H1 (cell line): ENCODE results near the gene RBM47. TPM values are rescaled to one million over a fixed set of nuclear protein-coding genes. Genes with fewer than 3 reads are reported as not detected.

ENCODE experiments used
- CTCF ChIA-PET: fragments of 300-600 bp; sonication (Branson Sonifier 250); formaldehyde crosslinking; loops from one replicate; lab custom pipeline; 2021; ENCODE audit not compliant: partially characterized antibody; lab: Charles Lee
- POLR2A ChIA-PET: fragments of 300-600 bp; sonication (Branson Sonifier 250); formaldehyde crosslinking; loops from one replicate; lab custom pipeline; 2021; ENCODE audit warnings: inconsistent platforms; ENCODE audit not compliant: partially characterized antibody; lab: Charles Lee
- DNase-seq, 2 experiments: peaks; one replicate each; pipeline versions ENCODE4 v3.0.0 to v3.0.0-alpha.2; 2010 to 2022; ENCODE audit warnings: low spot score in 2 of 2, low read depth in 1 of 2, mixed read lengths in 1 of 2
- FAIRE-seq: peaks from 2 replicates; lab custom pipeline; 2011; peaks lifted over from hg19 to GRCh38; lab: Jason Lieb, UNC
- H2AFZ ChIP-seq: 2 replicates; pipeline ENCODE4 v1.8.1; 2012; ENCODE audit warnings: low read length, inconsistent platforms
- H2AK5ac ChIP-seq: 2 replicates; pipeline ENCODE4 v1.6.1; 2013; ENCODE audit warnings: low read depth, low read length
- H2BK120ac ChIP-seq: replicated peaks from 2 replicates; pipeline ENCODE3; 2013; ENCODE audit warnings: low read depth, low read length, inconsistent platforms
- H2BK12ac ChIP-seq: 2 replicates; pipeline ENCODE4 v1.6.1; 2013; ENCODE audit warnings: low read depth, low read length
- H2BK15ac ChIP-seq: 2 replicates; pipeline ENCODE4 v1.6.1; 2013; ENCODE audit warnings: low read length
- H2BK20ac ChIP-seq: 2 replicates; pipeline ENCODE4 v1.6.1; 2013; ENCODE audit warnings: low read length
- H2BK5ac ChIP-seq: 2 replicates; pipeline ENCODE4 v1.6.1; 2013; ENCODE audit warnings: low read depth, low read length
- H3K14ac ChIP-seq: 2 replicates; pipeline ENCODE4 v1.6.1; 2013; ENCODE audit warnings: inconsistent platforms; ENCODE audit not compliant: insufficient read length
- H3K18ac ChIP-seq: 2 replicates; pipeline ENCODE4 v1.6.1; 2013; ENCODE audit warnings: low read length; ENCODE audit errors: extremely low read depth
- H3K23ac ChIP-seq: 2 replicates; pipeline ENCODE4 v1.6.1; 2013; ENCODE audit warnings: inconsistent platforms; ENCODE audit not compliant: insufficient read length
- H3K23me2 ChIP-seq: 2 replicates; pipeline ENCODE4 v1.6.1; 2013; ENCODE audit warnings: low read depth, low read length
- H3K27ac ChIP-seq: 2 replicates; pipeline ENCODE4 v1.6.1; 2011; ENCODE audit warnings: low read depth, low read length, inconsistent platforms
- H3K27me3 ChIP-seq, 4 experiments: replicated peaks in 1 of 4; 1 replicate in 1 of 4; 2 replicates in 3 of 4; pipeline versions ENCODE4 v1.6.1 to v1.8.1; 2011 to 2013; ENCODE audit warnings: low read length in 3 of 4, mild to moderate bottlenecking in 3 of 4, inconsistent platforms in 2 of 4, mixed read lengths in 2 of 4, moderate library complexity in 1 of 4; ENCODE audit not compliant: control insufficient read depth in 3 of 4, insufficient read depth in 3 of 4; ENCODE audit errors: extremely low read depth in 1 of 4
- H3K36me3 ChIP-seq, 4 experiments: 2 replicates each; pipeline versions ENCODE4 v1.6.1 to v1.8.1; 2011 to 2013; ENCODE audit warnings: mild to moderate bottlenecking in 4 of 4, low read length in 3 of 4, moderate library complexity in 2 of 4, control low read depth in 1 of 4, inconsistent platforms in 1 of 4; ENCODE audit not compliant: insufficient read depth in 4 of 4, control insufficient read depth in 2 of 4
- H3K4ac ChIP-seq: replicated peaks from 2 replicates; pipeline ENCODE3; 2013; ENCODE audit warnings: low read length, low read depth, mixed read lengths, inconsistent platforms; ENCODE audit not compliant: insufficient read length
- H3K4me1 ChIP-seq, 4 experiments: replicated peaks in 1 of 4; 1 replicate in 1 of 4; 2 replicates in 3 of 4; pipeline versions ENCODE4 v1.6.1 to v1.8.1; 2011 to 2013; ENCODE audit warnings: low read length in 3 of 4, inconsistent platforms in 2 of 4, mixed read lengths in 1 of 4; ENCODE audit not compliant: insufficient read depth in 4 of 4, control insufficient read depth in 3 of 4
- H3K4me2 ChIP-seq, 2 experiments: 2 replicates each; pipeline versions ENCODE4 v1.6.1 to v1.8.1; 2011 to 2013; ENCODE audit warnings: low read depth in 2 of 2, low read length in 2 of 2, control low read depth in 1 of 2, inconsistent platforms in 1 of 2, mild to moderate bottlenecking in 1 of 2; ENCODE audit not compliant: insufficient read depth in 1 of 2
- H3K4me3 ChIP-seq, 4 experiments: fragments of 200-600, 300-600 bp in 1 of 4; sonication (generic), shearing (Covaris generic), sonication (Bioruptor Twin) in 1 of 4; 2 replicates each; pipeline versions ENCODE4 v1.5.1 to v1.8.1; 2011 to 2016; ENCODE audit warnings: low read length in 4 of 4, low read depth in 3 of 4, control low read depth in 2 of 4, inconsistent platforms in 2 of 4, mild to moderate bottlenecking in 2 of 4, mixed read lengths in 1 of 4, moderate library complexity in 1 of 4; ENCODE audit not compliant: insufficient read depth in 2 of 4; ENCODE audit errors: extremely low read depth in 1 of 4
- H3K56ac ChIP-seq: replicated peaks from 2 replicates; pipeline ENCODE3; 2013; ENCODE audit warnings: low read depth, mild to moderate bottlenecking, mixed read lengths, low read length, inconsistent platforms; ENCODE audit not compliant: insufficient read length
- H3K79me1 ChIP-seq: 2 replicates; pipeline ENCODE4 v1.6.1; 2013; ENCODE audit warnings: low read depth, low read length, control low read depth
- H3K79me2 ChIP-seq, 2 experiments: 2 replicates each; pipeline versions ENCODE4 v1.6.1 to v1.8.1; 2012 to 2013; ENCODE audit warnings: low read length in 2 of 2, mild to moderate bottlenecking in 2 of 2, inconsistent platforms in 1 of 2; ENCODE audit not compliant: insufficient read depth in 2 of 2, control insufficient read depth in 1 of 2
- H3K9ac ChIP-seq, 4 experiments: replicated peaks in 1 of 4; 1 replicate in 1 of 4; 2 replicates in 3 of 4; pipeline versions ENCODE4 v1.6.1 to v1.8.1; 2011 to 2013; ENCODE audit warnings: low read depth in 3 of 4, low read length in 3 of 4, control low read depth in 2 of 4, mild to moderate bottlenecking in 2 of 4, moderate library complexity in 2 of 4, inconsistent platforms in 1 of 4; ENCODE audit errors: extremely low read depth in 1 of 4
- H3K9me3 ChIP-seq, 2 experiments: 2 replicates each; pipeline versions ENCODE4 v1.6.1 to v1.8.1; 2012 to 2013; ENCODE audit warnings: mild to moderate bottlenecking in 2 of 2, moderate library complexity in 2 of 2, control low read depth in 1 of 2, inconsistent platforms in 1 of 2, low read depth in 1 of 2, low read length in 1 of 2, mixed read lengths in 1 of 2; ENCODE audit not compliant: insufficient read depth in 2 of 2
- H4K20me1 ChIP-seq, 2 experiments: replicated peaks in 1 of 2; 2 replicates each; pipeline versions ENCODE3 to v1.8.1; 2011 to 2013; ENCODE audit warnings: inconsistent platforms in 2 of 2, low read length in 2 of 2, mild to moderate bottlenecking in 1 of 2; ENCODE audit not compliant: insufficient read depth in 2 of 2, control insufficient read depth in 1 of 2
- H4K5ac ChIP-seq: 2 replicates; pipeline ENCODE4 v1.6.1; 2013; ENCODE audit warnings: low read length, low read depth, mixed read lengths, inconsistent platforms; ENCODE audit not compliant: insufficient read length
- H4K8ac ChIP-seq: 2 replicates; pipeline ENCODE4 v1.8.0; 2013; ENCODE audit warnings: mild to moderate bottlenecking, moderate library complexity, low read length, inconsistent platforms; ENCODE audit not compliant: insufficient read depth; ENCODE audit errors: extremely low read depth
- H4K91ac ChIP-seq: replicated peaks from 2 replicates; pipeline ENCODE3; 2013; ENCODE audit warnings: low read length, mixed read lengths, inconsistent platforms; ENCODE audit not compliant: insufficient read length
- CREB1 ChIP-seq: IDR thresholded peaks from 2 replicates; pipeline ENCODE4 v1.6.1; 2012; ENCODE audit warnings: inconsistent platforms
- EGR1 ChIP-seq: IDR thresholded peaks from 2 replicates; pipeline ENCODE4 v1.6.1; 2011; ENCODE audit warnings: low read depth, low read length, borderline replicate concordance
- EP300 ChIP-seq, 2 experiments: IDR thresholded peaks; 1 replicate in 1 of 2; 2 replicates in 1 of 2; pipeline ENCODE4 v1.6.1; 2011 to 2012; ENCODE audit warnings: low read depth in 2 of 2, low read length in 2 of 2, mild to moderate bottlenecking in 2 of 2, borderline replicate concordance in 1 of 2, inconsistent platforms in 1 of 2, moderate library complexity in 1 of 2
- HDAC6 ChIP-seq: IDR thresholded peaks from one replicate; pipeline ENCODE4 v1.7.1; 2012; ENCODE audit warnings: low read depth, mild to moderate bottlenecking, inconsistent platforms, low read length, moderate library complexity
- NANOG ChIP-seq: IDR thresholded peaks from 2 replicates; pipeline ENCODE4 v1.6.1; 2011; ENCODE audit warnings: low read length, low read depth, mild to moderate bottlenecking, inconsistent platforms; ENCODE audit not compliant: insufficient read depth, poor library complexity, severe bottlenecking
- RAD21 ChIP-seq, 2 experiments: IDR thresholded peaks in 1 of 2; conservative IDR thresholded peaks in 1 of 2; 2 replicates each; pipeline ENCODE4 v1.6.1; 2011; ENCODE audit warnings: low read depth in 2 of 2, low read length in 2 of 2, improper control_type of control experiment in 1 of 2, inconsistent platforms in 1 of 2, mild to moderate bottlenecking in 1 of 2, moderate library complexity in 1 of 2
- SIX5 ChIP-seq: IDR thresholded peaks from 2 replicates; pipeline ENCODE4 v1.6.1; 2011; ENCODE audit warnings: mild to moderate bottlenecking, low read depth, low read length
- SP1 ChIP-seq: IDR thresholded peaks from 2 replicates; pipeline ENCODE4 v1.6.1; 2011; ENCODE audit warnings: low read depth, low read length
- SP2 ChIP-seq: IDR thresholded peaks from 2 replicates; pipeline ENCODE4 v1.6.1; 2012; ENCODE audit warnings: mild to moderate bottlenecking, low read length, inconsistent platforms
- SP4 ChIP-seq: IDR thresholded peaks from 2 replicates; pipeline ENCODE4 v1.6.1; 2012; ENCODE audit warnings: low read length, inconsistent platforms
- TBP ChIP-seq: IDR thresholded peaks from 2 replicates; pipeline ENCODE4 v1.6.1; 2011; ENCODE audit warnings: low read depth, low read length, improper control_type of control experiment
- YY1 ChIP-seq: IDR thresholded peaks from 2 replicates; pipeline ENCODE4 v1.6.1; 2011; ENCODE audit warnings: low read depth, mild to moderate bottlenecking, low read length
- whole genome bisulfite sequencing, 2 experiments: shearing (Covaris generic) in 1 of 2; methylation state at CpG; one replicate each; pipeline versions ENCODE4 v1.1.6 to v1.1.7; 2013 to 2015; ENCODE audit warnings: low lambda C conversion rate in 2 of 2, mixed read lengths in 2 of 2, inconsistent platforms in 1 of 2, low coverage in 1 of 2, missing lambda C conversion rate in 1 of 2; ENCODE audit not compliant: insufficient replicate concordance in 2 of 2, insufficient coverage in 1 of 2, insufficient read length in 1 of 2; ENCODE audit errors: extremely low coverage in 1 of 2, missing lambda C conversion rate in 1 of 2; 5-methylcytosine and 5-hydroxymethylcytosine counted together
- polyA plus RNA-seq, 7 experiments: library from polyadenylated mRNA; depleted of rRNA in 3 of 7; stranded (reverse) in 5 of 7; unstranded in 2 of 7; fragments of >200 nt in 5 of 7; fragments of 200-250 nt in 2 of 7; gene quantifications; 1 replicate in 5 of 7; 2 replicates in 1 of 7; 4 replicates in 1 of 7; pipeline versions ENCODE4 v1.2.1 to v1.2.3, GENCODE V29; 2011 to 2013; ENCODE audit warnings: missing spikeins in 2 of 7, mixed read lengths in 2 of 7
- total RNA-seq: library from RNA; stranded (reverse); fragmentation: NEBNext Ultra II Directional; extraction: Animal tissue kit (Norgen Biotek cat#: 25700); gene quantifications from 2 replicates; pipeline ENCODE4 v1.2.1, GENCODE V29; 2021
- TF ChIP-seq, protein P1 (sequence below): IDR thresholded peaks from 2 replicates; pipeline ENCODE4 v1.6.1; 2012; ENCODE audit warnings: low read length, inconsistent platforms

Gene RBM47
- total and polyA plus RNA-seq, 2 of the 8 experiments (the other 6 are each of a cell fraction or from before 2014, with no cell fraction given) = 42.8 to 78.9 TPM

DNA sequence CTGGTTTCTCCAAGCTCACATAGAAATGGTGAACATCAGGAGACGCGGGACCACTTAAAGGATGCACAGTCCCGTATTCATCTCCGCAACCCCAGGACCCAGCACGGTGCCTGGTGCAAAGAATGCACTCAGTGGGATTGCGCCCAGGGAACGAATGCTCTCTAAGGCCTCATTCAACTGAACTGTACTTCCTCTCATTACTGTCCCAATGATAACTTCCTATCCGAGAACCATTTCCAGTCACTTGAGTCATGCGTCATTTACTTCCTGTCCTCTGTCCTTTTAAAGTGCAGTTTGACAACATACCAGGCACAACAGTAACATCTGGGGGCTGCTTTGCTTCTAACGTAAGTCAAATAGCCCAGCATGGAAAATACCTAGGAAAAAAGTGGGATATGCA lies 75.7 kb downstream of the RBM47 start:
- peaks cover 0 to 51% of the 10 kb centered on the region in 2 experiments; a peak in 2 of 4 replicates for H3K79me2 ChIP-seq
- no peak overlapping the region for H3K4me3 ChIP-seq
- CTCF ChIA-PET = interaction anchor here (2.7 kb wide), 1 partner anchor 10 kb away, joined by 12 read pairs; no protein-coding TSS in a partner anchor
- H2BK20ac ChIP-seq = no peak overlapping the region
- no peak overlapping the region for H3K23ac ChIP-seq
- no peak overlapping the region for H2BK120ac ChIP-seq
- WGBS, 2 experiments = 87% methylated on average over 10 of the region's 10 CpGs; no CpG with 5 or more reads in 1 of the 2 experiments
- H4K91ac ChIP-seq = no peak overlapping the region
- H4K20me1 ChIP-seq = peaks cover 0 to 7% of the 10 kb centered on the region in 2 experiments
- 0 out of 2 replicates have a peak overlapping the region, but pooled peaks have one; percentile 25 for H2AK5ac ChIP-seq
- no peaks in the 10 kb centered on the region for H3K27me3 ChIP-seq
- H3K36me3 ChIP-seq = no peaks in the 10 kb centered on the region
- H3K23me2 ChIP-seq = no peaks in the 10 kb centered on the region
- no peak overlapping the region for H3K4ac ChIP-seq
- no peak overlapping the region for H2BK5ac ChIP-seq
- no peak overlapping the region for H2BK12ac ChIP-seq
- peaks cover 9% of the 10 kb centered on the region for H3K79me1 ChIP-seq
- no peak overlapping the region for H3K4me2 ChIP-seq
- no peak overlapping the region for H2AFZ ChIP-seq
- POLR2A ChIA-PET = interaction anchor here (1.0 kb wide), 1 partner anchor 10 kb away, joined by 5 read pairs; no protein-coding TSS in a partner anchor
- no peak overlapping the region for H3K56ac ChIP-seq
- no peak overlapping the region; the same call in 1 of the 2 replicates for H3K27ac ChIP-seq
- H3K4me1 ChIP-seq = peaks cover 3 to 10% (median 5%) of the 10 kb centered on the region in 4 experiments; a peak in 5 of 7 replicates
- H4K5ac ChIP-seq = no peak overlapping the region
- no peak for DNase-seq
- H3K14ac ChIP-seq = no peak overlapping the region
- no peak overlapping the region; the same call in 1 of the 2 replicates for H3K18ac ChIP-seq
- TF ChIP-seq SIX5 (no peak), SP2 (no peak), YY1 (no peak), TBP (no peak), EGR1 (no peak), NANOG (no peak), EP300 (IDR thresholded peaks at IDR 0.05; ENCODE audit: borderline replicate concordance in 1 of 2, low read depth in 2 of 2, low read length in 2 of 2) (no peak), SP4 (no peak), HDAC6 (no peak), SP1 (no peak), RAD21 (IDR thresholded peaks at IDR 0.05 in 1 of 2, conservative IDR thresholded peaks at IDR 0.05 in 1 of 2; ENCODE audit: low read depth in 2 of 2, low read length in 2 of 2) (no peak), CREB1 (no peak)
- TF ChIP-seq, protein P1, sequence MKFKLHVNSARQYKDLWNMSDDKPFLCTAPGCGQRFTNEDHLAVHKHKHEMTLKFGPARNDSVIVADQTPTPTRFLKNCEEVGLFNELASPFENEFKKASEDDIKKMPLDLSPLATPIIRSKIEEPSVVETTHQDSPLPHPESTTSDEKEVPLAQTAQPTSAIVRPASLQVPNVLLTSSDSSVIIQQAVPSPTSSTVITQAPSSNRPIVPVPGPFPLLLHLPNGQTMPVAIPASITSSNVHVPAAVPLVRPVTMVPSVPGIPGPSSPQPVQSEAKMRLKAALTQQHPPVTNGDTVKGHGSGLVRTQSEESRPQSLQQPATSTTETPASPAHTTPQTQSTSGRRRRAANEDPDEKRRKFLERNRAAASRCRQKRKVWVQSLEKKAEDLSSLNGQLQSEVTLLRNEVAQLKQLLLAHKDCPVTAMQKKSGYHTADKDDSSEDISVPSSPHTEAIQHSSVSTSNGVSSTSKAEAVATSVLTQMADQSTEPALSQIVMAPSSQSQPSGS = no peak
- TF ChIP-seq, all 59 proteins: peak for 0
- Histone ChIP-seq H3K9ac (no peak overlapping the region), H3K9me3 (no peaks in the 10 kb centered on the region), H4K8ac (no peak overlapping the region), H2BK15ac (no peak overlapping the region)
- FAIRE-seq = no peak
